GM18861 (cell line): Measurements from ENCODE around the gene NRG2.

Source experiments
- ATAC-seq: cut with Tn5 transposase; IDR thresholded peaks from one replicate; pipeline ENCODE4 v1.9.1; 2021; ENCODE audit not compliant: unreplicated experiment

NRG2 gene

GRCh38 chr5:140013536-140013935 is 29.6 kb downstream of the NRG2 start:
- no peak for ATAC-seq

- ATAC-seq: no peak
These were observed 30.7 kb downstream of the NRG2 start for GRCh38 chr5:140012443-140012842.

GRCh38 chr5:140011297-140011802 is 31.7 kb downstream of the NRG2 start:
- ATAC-seq: peak; percentile 47

DNA sequence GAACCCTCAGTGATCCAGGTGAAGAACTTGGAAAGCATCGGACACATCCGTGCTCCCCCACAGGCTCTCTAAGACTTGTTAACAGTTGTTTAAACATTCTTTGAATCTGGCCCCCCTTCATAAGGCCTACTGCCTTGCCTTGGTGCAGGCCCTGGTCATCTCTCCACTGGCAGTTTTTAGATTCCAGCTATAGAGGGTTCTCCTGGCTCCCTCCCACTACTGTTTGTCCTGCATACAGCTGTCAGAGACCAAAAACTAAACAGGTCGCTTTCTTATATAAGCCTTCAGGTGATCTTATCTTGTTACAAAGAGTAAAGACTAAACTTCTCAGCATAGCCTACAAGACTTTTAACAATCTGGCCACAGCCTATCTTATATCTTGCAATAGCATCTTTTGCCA is 32.3 kb downstream of the NRG2 start:
- no peak for ATAC-seq

- no peak for ATAC-seq
These were observed 35.8 kb downstream of the NRG2 start for GRCh38 chr5:140007311-140007710.

GRCh38 chr5:140005145-140005591 is 37.9 kb downstream of the NRG2 start:
- ATAC-seq: peak; percentile 91

DNA sequence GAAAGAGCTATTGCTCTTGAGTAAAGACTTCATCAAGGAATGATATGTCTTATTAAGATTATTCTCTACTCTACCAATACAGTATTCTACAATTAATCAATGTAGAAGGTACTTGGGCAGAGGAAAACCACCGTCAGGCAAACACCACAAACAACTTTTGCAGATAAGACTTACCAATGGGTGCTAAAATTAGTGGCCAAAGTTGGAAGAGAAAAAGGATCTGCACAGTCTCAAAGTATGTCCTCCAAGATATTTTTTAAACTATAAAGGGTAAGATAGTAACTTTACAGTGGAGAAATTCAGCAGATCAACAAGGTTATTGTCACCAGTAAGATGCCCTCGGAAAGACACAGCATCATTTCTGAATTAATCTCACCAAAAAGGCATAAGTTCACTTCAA is 38.9 kb downstream of the NRG2 start:
- ATAC-seq: no peak

- ATAC-seq: no peak
These were observed 39.6 kb downstream of the NRG2 start for GRCh38 chr5:140003519-140003918.

GRCh38 chr5:140000332-140000731 is 42.8 kb downstream of the NRG2 start:
- no peak for ATAC-seq

DNA sequence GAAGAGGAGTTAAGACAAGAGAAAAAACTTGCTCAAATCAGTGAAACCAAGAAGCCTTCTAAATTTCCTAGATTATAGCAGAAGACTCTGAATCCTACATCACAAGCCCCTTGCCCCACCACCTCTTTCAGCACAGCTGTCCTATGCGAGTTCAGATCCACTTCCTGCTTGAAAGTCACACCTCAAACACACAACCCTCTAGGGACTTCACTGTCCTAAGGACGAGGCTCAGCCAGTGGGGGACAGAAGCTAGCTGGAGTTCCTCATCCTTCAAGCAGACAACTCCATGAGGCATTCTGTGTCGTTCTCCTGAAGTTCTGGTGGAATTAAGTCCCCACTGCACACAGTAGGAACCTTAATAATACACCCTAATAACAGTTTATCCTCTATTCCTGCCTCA is 44.3 kb downstream of the NRG2 start:
- ATAC-seq: no peak

- no peak for ATAC-seq
These were observed 45.8 kb downstream of the NRG2 start for GRCh38 chr5:139997276-139997675.

DNA sequence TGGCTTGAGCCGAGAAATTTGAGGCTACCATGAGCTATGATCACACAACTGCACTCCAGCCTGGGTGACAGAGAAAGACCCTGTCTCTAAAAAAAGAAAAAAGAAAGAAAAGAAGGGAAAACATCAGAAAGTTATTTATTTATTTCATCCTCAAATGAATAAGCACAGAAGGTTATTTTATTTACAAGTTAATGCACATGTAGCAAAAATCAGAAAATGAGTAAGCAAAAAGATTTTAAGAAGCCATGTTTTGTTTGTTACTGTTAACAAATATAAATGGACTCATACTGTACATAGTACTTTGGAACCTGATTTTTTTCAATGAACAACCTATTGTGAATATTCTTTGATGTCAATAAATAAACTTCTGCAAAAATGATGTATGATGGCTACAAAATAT is 47.2 kb downstream of the NRG2 start:
- ATAC-seq: no peak

GRCh38 chr5:139994234-139994633 is 48.9 kb downstream of the NRG2 start:
- ATAC-seq: no peak

- no peak for ATAC-seq
These were observed 57.4 kb downstream of the NRG2 start for GRCh38 chr5:139985733-139986132.

GRCh38 chr5:139985290-139985689 is 57.8 kb downstream of the NRG2 start:
- no peak for ATAC-seq

DNA sequence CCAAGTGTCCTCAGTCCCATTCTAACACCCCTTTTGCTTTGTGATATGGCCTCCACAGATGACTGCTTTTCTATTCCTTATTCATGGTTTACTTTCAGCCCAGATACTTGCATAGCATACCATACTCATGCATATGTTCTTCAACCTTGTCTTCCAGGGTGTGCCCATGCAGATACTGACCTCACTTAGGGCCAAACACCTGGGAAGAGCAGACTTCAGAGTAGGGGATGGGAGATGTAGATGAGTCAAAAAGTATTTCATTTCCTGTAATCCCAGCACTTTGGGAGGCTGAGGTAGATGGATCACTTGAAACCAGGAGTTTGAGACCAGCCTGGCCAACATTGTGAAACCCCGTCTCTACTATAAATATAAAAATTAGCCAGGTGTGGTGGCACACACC is 58.3 kb downstream of the NRG2 start:
- no peak for ATAC-seq

DNA sequence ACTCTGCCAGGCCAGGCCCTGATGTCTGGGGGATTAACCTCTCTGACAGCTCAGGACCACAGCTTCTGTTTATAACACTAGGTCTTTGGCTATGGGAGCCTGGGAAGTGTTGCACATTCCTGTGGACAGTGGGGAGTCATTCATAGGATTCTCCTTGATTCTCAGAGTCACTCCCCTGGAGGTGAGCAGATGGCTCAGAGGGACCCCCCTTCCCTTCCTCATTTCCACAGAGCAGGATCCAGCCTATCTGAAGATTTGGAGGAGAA is 60.2 kb downstream of the NRG2 start:
- no peak for ATAC-seq

DNA sequence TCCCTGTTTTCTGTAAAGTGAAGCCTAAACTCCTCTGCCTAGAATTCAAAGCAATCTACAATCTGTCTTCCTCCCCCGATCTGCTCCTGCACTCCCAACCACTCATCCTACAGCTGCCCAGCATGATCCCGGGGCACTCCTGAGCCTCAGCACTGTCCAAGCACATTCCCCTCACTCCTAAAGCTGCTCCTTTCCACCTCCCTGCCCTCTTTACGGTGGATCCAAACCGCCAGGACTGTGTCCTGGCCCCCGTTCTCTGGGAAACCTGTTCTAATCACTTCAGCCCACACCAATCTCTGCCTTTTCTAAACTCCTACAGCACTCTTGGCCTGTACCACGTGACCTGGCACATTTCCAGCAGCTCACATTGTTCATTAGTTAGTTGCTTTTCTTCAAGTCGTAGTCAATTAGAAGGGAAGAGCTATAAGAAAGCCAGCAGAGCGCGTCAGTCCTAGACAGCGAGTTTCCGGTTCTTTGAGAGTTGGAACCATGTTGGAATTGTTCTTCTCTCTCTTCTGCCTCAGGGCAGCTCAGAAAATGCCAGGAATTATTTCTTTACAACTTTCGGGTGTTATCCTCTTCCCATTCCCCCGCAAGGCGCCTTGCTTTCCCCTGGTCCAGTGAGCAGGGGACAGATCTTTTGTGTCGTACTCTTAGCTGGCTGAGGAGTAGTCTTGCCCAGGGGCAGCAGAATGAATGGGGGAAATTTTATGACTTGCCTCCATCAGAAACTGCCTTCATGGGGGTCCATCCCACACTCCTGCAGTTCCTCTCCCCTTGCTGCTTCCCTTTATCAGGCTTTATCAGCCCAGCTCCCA is 60.7 kb downstream of the NRG2 start:
- ATAC-seq: no peak

GRCh38 chr5:139980765-139981164 is 62.3 kb downstream of the NRG2 start:
- ATAC-seq: no peak

GRCh38 chr5:139979943-139980342 is 63.2 kb downstream of the NRG2 start:
- ATAC-seq: no peak

DNA sequence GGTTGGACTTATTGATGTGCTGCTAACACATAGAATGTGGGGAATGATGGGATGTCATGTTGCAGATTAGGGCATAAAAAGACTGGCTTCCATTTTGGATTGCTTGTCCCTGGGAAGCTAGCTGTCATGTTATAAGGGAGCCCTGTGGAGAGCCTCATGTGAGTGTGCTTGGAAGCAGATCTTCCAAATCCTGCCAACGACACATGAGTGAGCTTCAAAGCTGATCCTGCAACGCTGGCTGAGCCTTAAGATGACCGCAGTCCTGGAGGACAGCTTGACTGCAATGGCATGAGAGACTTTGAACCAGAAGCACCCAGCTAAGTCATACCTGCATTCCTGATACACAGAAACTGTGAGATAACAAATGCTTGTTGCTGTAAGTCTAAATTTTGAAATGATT is 63.6 kb downstream of the NRG2 start:
- ATAC-seq: no peak

DNA sequence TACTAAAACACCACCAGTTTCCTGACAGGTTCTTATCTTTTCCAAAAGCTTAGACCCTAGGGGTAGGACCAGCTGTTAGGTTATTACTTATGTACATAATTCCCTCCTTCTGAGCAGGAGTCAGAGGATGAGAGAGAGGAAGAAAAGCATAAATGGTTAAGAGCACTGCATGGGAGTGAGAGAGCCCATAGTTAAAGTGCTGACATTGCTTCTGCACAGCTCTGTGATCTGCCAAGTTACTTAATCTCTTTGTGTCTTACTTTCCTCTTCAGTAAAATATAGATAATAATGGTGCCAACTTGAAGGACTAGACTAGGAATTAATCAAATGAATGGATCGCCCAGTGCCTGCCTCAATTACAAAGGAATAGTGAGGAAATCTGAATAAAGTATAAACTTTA is 66.4 kb downstream of the NRG2 start:
- ATAC-seq: no peak

GRCh38 chr5:139975942-139976341 is 67.2 kb downstream of the NRG2 start:
- ATAC-seq: no peak
